Right lobe of liver (tissue), 6 donors: Measurements from ENCODE around the gene ULK1. TPM values are rescaled to one million over a fixed set of nuclear protein-coding genes. Genes with fewer than 3 reads are reported as not detected.
A peak's percentile ranks its signal among the peaks of the same experiment; 100 is the strongest.

Experiments
- ATAC-seq, 4 donors: fragments of 200-7000 bp; cut with Tn5 transposase; one replicate each; pipeline ENCODE4 v1.9.1; 2020; ENCODE audit warnings: mild to moderate bottlenecking in 4 of 4, moderate library complexity in 4 of 4
- DNase-seq, 3 donors: peaks; one replicate each; pipeline ENCODE4 v3.0.0-alpha.2; 2020
- H3K27ac ChIP-seq, 3 donors: fragments of 200-600 bp; one replicate each; pipeline ENCODE4 v1.8.0; 2022
- H3K27me3 ChIP-seq, 2 donors: fragments of 200-600 bp; one replicate each; pipeline ENCODE4 v1.8.0; 2022
- H3K36me3 ChIP-seq, 4 donors: fragments of 200-600 bp; sonication (generic) in 1 of 4; one replicate each; pipeline versions ENCODE4 v1.5.1 to v1.8.0; 2017 to 2022; ENCODE audit warnings: control low read depth in 1 of 4
- H3K4me1 ChIP-seq, 4 donors: fragments of 200-600 bp; sonication (generic) in 1 of 4; one replicate each; pipeline versions ENCODE4 v1.5.1 to v1.8.0; 2017 to 2022; ENCODE audit warnings: control low read depth in 1 of 4
- H3K4me3 ChIP-seq, 3 donors: fragments of 200-600 bp; one replicate each; pipeline ENCODE4 v1.8.0; 2022
- H3K9me3 ChIP-seq, 4 donors: fragments of 200-600 bp; sonication (generic) in 1 of 4; one replicate each; pipeline versions ENCODE4 v1.5.1 to v1.8.0; 2017 to 2022; ENCODE audit warnings: control low read depth in 1 of 4
- POLR2A ChIP-seq: fragments of 450-650 bp; IDR thresholded peaks from one replicate; pipeline ENCODE4 v1.6.1; 2017; ENCODE audit warnings: antibody characterized with exemption, mild to moderate bottlenecking
- WGBS: methylation state at CpG from one replicate; pipeline ENCODE4 v1.1.6; 2018; ENCODE audit warnings: low coverage, low lambda C conversion rate; ENCODE audit not compliant: insufficient coverage; ENCODE audit errors: missing lambda C conversion rate; 5-methylcytosine and 5-hydroxymethylcytosine counted together
- intact Hi-C, 2 donors: fragments of 100-400 bp; cut with DNase I; formaldehyde crosslinking; loops; one replicate each; pipeline versions ENCODE4 v1.11.2 to v1.14.1; 2022
- total RNA-seq, 6 experiments: library from RNA; depleted of rRNA in 2 of 6; stranded (reverse); fragments of >200 nt in 2 of 6; fragmentation: NEBNext Ultra II Directional in 3 of 6; extraction: Animal tissue kit (Norgen Biotek cat#: 25700) in 3 of 6; gene quantifications; one replicate each; pipeline versions ENCODE4 v1.1.0 to v1.2.4, GENCODE V29; 2016 to 2023
- TF ChIP-seq, protein P1 (sequence below), 4 donors: fragments of 200-600 bp in 3 of 4; fragments of 450-650 bp in 1 of 4; IDR thresholded peaks; one replicate each; pipeline versions ENCODE4 v1.5.1 to v1.8.0; 2016 to 2022; ENCODE audit warnings: antibody characterized with exemption in 4 of 4, mild to moderate bottlenecking in 2 of 4
- donor health status: DM: no; HTN: yes; CAD: no.
- donor health status: DM: no; HTN: no; CAD: no.
- donor health status: DM: no; HTN: no; CAD: no.
- donor health status: DM: no; HTN: yes; CAD: no.
- donor health status: DM: no; HTN: yes; CAD: no.

Gene ULK1
- total RNA-seq, 6 experiments from 2014 or later: 14.5 to 39.0 (median 20.5) TPM

DNA sequence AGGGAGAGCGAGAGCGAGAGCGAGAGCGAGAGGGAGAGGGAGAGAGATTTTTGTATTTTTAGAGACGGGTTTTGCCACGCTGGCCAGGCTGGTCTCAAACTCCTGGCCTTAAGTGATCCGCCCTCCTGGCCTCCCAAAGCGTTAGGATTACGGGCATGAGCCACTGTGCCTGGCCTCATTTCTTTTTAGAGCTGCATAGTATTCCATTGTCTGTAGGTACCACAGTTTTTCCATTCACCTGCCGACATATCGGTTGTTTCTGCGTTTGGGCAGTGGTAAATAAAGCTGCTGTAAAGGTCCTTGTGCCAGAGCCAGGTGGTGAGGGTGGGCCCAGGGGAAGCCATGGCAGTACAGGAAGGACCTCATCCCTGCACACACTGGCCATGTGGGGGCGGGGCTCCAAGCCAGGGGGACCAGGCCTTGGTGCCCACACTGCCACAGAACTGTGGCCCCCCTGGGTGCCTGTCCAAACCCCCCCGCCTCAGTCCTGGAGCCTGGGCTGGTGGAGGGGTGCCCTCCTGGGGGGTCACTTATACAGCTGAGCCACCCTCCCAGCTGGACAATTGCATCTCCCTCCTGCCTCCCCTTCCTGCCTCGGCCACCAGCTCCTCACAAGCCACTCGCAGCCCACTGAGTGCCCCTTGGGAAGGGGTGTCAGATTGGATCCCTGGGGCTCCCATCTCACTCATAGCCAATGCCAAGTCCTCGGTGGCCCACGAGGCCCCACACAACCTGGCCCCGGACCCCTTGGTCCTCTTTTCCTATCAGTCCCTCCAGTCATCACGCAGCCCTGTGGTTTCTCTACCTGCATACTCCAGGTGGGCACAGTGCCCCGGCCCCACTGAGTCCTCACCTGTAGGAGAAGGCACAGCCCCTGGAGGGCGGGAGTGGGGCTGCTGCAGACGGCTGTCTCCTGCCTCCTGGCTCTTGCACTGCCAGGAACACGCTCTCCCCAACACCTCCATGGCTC is 33.0 kb downstream of the ULK1 start:
- H3K4me3 ChIP-seq: no peak overlapping the region
- H3K27ac ChIP-seq: no peak overlapping the region
- TF ChIP-seq, protein P1, sequence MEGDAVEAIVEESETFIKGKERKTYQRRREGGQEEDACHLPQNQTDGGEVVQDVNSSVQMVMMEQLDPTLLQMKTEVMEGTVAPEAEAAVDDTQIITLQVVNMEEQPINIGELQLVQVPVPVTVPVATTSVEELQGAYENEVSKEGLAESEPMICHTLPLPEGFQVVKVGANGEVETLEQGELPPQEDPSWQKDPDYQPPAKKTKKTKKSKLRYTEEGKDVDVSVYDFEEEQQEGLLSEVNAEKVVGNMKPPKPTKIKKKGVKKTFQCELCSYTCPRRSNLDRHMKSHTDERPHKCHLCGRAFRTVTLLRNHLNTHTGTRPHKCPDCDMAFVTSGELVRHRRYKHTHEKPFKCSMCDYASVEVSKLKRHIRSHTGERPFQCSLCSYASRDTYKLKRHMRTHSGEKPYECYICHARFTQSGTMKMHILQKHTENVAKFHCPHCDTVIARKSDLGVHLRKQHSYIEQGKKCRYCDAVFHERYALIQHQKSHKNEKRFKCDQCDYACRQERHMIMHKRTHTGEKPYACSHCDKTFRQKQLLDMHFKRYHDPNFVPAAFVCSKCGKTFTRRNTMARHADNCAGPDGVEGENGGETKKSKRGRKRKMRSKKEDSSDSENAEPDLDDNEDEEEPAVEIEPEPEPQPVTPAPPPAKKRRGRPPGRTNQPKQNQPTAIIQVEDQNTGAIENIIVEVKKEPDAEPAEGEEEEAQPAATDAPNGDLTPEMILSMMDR (IDR thresholded peaks at IDR 0.05): no peak
- no peak for TF ChIP-seq POLR2A
- H3K36me3 ChIP-seq: peaks cover 0 to 8% (median 2%) of the 10 kb centered on the region in 4 donors
- DNase-seq: peak in 2 of 3 donors; percentile 54 to 56
- no peak for ATAC-seq
- WGBS: 92% methylated on average over 11 of the region's 24 CpGs
- H3K9me3 ChIP-seq: no peaks in the 10 kb centered on the region
- intact Hi-C loops: no loop called here
- no peaks in the 10 kb centered on the region for H3K27me3 ChIP-seq
- H3K4me1 ChIP-seq: peaks cover 0 to 8% (median 0%) of the 10 kb centered on the region in 4 donors

DNA sequence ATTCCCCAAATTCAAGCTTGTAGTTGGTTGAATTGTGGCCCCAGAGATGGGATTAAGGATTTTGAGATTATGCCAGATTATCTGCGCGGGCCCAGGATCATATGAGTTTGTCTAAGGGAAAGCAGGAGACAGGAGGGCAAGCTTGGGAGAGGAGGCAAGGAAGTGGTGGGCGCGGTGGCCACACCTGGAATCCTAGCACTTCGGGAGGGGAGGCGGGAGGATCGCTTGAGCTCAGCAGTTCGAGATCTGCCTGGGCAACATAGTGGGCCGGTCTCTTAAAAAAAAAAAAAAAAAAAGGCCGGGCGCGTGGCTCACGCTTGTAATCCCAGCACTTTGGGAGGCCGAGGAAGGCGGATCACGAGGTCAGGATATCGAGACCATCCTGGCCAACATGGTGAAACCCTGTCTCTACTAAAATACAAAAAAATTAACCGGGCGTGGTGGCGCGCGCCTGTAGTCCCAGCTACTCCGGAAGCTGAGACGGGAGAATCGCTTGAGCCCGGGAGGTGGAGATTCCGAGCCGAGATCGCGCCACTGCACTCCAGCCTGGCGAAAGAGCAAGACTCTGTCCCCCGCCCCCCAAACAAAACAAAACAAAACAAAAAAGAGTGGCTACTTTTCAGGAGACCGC is 33.8 kb downstream of the ULK1 start:
- peak overlapping the region; percentile 62 to 80 (median 76) for H3K27ac ChIP-seq
- no peaks in the 10 kb centered on the region for H3K27me3 ChIP-seq
- peak overlapping the region; percentile 80 to 87 (median 85) for H3K4me3 ChIP-seq
- no peak for TF ChIP-seq POLR2A
- TF ChIP-seq, protein P1 (IDR thresholded peaks at IDR 0.05): no peak
- ATAC-seq: peak in 2 of 4 donors; percentile 2
- H3K36me3 ChIP-seq: peaks cover 0 to 14% (median 6%) of the 10 kb centered on the region in 4 donors
- intact Hi-C loops: no loop called here
- H3K9me3 ChIP-seq: no peaks in the 10 kb centered on the region
- 39% methylated on average over 30 of the region's 33 CpGs for WGBS
- peak in 1 of 3 donors; percentile 52 for DNase-seq
- H3K4me1 ChIP-seq: peaks cover 0 to 8% (median 0%) of the 10 kb centered on the region in 4 donors

DNA sequence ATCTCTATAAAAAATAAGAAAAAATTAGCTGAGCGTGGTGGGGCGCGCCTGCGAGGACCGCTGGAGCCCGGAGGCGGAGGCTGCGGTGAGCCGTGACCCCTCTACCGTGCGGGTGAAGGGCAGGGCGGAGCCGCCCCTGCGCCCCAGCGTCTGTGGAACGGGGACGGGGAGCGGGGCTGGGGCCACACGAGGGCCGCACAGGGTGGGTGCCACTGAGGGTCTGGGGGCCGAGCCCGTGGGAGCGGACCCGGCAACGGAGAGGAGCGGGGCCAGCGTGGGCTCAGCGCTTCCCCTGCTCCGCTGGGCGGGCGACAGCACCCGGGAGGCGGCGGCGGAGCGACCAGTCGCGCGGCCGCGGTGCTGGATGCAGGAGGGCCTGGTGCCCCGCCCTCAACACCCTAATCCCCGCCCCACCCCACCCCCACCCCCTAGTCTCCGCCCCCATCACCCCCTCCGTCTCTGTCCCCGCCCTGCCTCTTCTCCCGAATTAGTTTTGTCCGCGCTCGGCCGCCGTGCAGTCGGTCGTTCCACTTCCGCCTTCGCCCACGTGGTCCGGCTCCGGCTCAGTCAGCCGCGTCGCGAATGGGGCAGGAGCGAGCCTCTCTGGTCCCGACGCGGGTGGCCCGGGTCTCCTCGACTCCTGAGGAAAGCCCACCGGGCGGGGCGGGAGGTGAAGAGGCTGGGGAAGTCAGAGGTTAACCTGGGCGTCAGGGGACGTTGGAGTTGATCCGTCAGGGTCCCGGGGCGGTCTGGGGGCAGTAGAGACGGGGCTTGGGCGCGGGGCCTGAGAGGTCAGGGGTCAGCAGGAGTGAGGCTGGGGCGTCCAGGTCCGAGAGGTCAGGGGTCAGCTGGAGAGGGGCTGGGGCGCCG is 34.5 kb downstream of the ULK1 start, which contains the start of gene PUS1:
Gene PUS1, plus strand, starts transcription at position 566 of the 870 bp plus-strand sequence. CDS start 447 bp downstream, outside the sequence.
- peak; percentile 51 for TF ChIP-seq POLR2A
- TF ChIP-seq, protein P1 (IDR thresholded peaks at IDR 0.05): no peak
- H3K27ac ChIP-seq: peak within 1 kb of the TSS; percentile 62 to 80 (median 76)

More for the DNA sequence above, 34.5 kb downstream of the ULK1 start, which contains the start of gene PUS1:
- Histone ChIP-seq H3K27me3 (no peaks in the 10 kb centered on the region), H3K36me3 (peaks cover 0 to 21% (median 11%) of the 10 kb centered on the region in 4 donors), H3K4me3 (peak within 1 kb of the TSS; percentile 80 to 87 (median 85)), H3K9me3 (no peaks in the 10 kb centered on the region), H3K4me1 (peaks cover 0 to 8% (median 0%) of the 10 kb centered on the region in 4 donors)
- peak; percentile 90 to 97 (median 94) for ATAC-seq
- WGBS: 0% methylated on average over 47 of the region's 84 CpGs
- peak; percentile 94 to 96 (median 96) for DNase-seq
- intact Hi-C loops: no loop called here
